ENCODE results near the gene PNPLA8.
"Not testable (repeated sequence)": the region's sequence is repeated elsewhere in the genome, so short reads cannot be mapped to it uniquely, and the experiment has no call there.

Gene PNPLA8

GRCh38 chr7:108467391-108467790 lies 58.5 kb downstream of the PNPLA8 start:
- no peak for DNase-seq

- not testable (repeated sequence) for DNase-seq
These were observed 59.6 kb downstream of the PNPLA8 start for GRCh38 chr7:108466322-108466721.

- DNase-seq, result no peak
These were observed 61.2 kb downstream of the PNPLA8 start for GRCh38 chr7:108464743-108465142.

GRCh38 chr7:108463613-108464012 lies 62.3 kb downstream of the PNPLA8 start:
- DNase-seq, result no peak

GRCh38 chr7:108461840-108462239 lies 64.1 kb downstream of the PNPLA8 start:
- DNase-seq, result no peak

- no peak for DNase-seq
These were observed 65.0 kb downstream of the PNPLA8 start for GRCh38 chr7:108460964-108461363.

- peak; percentile 26 for DNase-seq
These were observed 65.9 kb downstream of the PNPLA8 start for GRCh38 chr7:108459922-108460551.

GRCh38 chr7:108457871-108458270 lies 68.1 kb downstream of the PNPLA8 start:
- DNase-seq, result no peak

- DNase-seq, result no peak
These were observed 68.9 kb downstream of the PNPLA8 start for GRCh38 chr7:108456845-108457540.

- peak; percentile 48 for DNase-seq
These were observed 69.8 kb downstream of the PNPLA8 start, which contains the start of gene NRCAM for GRCh38 chr7:108455998-108456677. Gene NRCAM, minus strand, starts transcription at chr7:108456436. Its CDS starts 216,372 bp downstream, at chr7:108240064.

GRCh38 chr7:108455551-108455997 lies 70.4 kb downstream of the PNPLA8 start:
- no peak for DNase-seq

- DNase-seq, result no peak
These were observed 71.0 kb downstream of the PNPLA8 start for GRCh38 chr7:108454674-108455550.

- DNase-seq, result peak; percentile 29
These were observed 71.6 kb downstream of the PNPLA8 start for GRCh38 chr7:108454317-108454673.

- no peak for DNase-seq
These were observed 72.6 kb downstream of the PNPLA8 start for GRCh38 chr7:108453320-108453719.

- no peak for DNase-seq
These were observed 73.2 kb downstream of the PNPLA8 start for GRCh38 chr7:108452707-108453106.

GRCh38 chr7:108451296-108451848 lies 74.6 kb downstream of the PNPLA8 start:
- no peak for DNase-seq

- DNase-seq, result no peak
These were observed 75.8 kb downstream of the PNPLA8 start for GRCh38 chr7:108450160-108450559.

- DNase-seq, result no peak
These were observed 76.4 kb downstream of the PNPLA8 start for GRCh38 chr7:108449521-108449920.

- no peak for DNase-seq
These were observed 77.1 kb downstream of the PNPLA8 start for GRCh38 chr7:108448584-108449505.

- DNase-seq, result peak; percentile 93
These were observed 83.8 kb downstream of the PNPLA8 start for GRCh38 chr7:108442039-108442568.

- no peak for DNase-seq
These were observed 84.5 kb downstream of the PNPLA8 start for GRCh38 chr7:108441392-108441955.

Measured in SHP77 treated with DMSO at 0.1 percent for 48 hours (cell line).